ENCODE data around the gene RAP1GDS1. TPM values are rescaled to one million over a fixed set of nuclear protein-coding genes. Genes with fewer than 3 reads are reported as not detected.

Gene RAP1GDS1
- total and polyA plus RNA-seq, 2 of the 13 experiments (the other 11 are each of a cell fraction or from before 2014, with no cell fraction given), result 19.3 to 42.5 TPM

DNA sequence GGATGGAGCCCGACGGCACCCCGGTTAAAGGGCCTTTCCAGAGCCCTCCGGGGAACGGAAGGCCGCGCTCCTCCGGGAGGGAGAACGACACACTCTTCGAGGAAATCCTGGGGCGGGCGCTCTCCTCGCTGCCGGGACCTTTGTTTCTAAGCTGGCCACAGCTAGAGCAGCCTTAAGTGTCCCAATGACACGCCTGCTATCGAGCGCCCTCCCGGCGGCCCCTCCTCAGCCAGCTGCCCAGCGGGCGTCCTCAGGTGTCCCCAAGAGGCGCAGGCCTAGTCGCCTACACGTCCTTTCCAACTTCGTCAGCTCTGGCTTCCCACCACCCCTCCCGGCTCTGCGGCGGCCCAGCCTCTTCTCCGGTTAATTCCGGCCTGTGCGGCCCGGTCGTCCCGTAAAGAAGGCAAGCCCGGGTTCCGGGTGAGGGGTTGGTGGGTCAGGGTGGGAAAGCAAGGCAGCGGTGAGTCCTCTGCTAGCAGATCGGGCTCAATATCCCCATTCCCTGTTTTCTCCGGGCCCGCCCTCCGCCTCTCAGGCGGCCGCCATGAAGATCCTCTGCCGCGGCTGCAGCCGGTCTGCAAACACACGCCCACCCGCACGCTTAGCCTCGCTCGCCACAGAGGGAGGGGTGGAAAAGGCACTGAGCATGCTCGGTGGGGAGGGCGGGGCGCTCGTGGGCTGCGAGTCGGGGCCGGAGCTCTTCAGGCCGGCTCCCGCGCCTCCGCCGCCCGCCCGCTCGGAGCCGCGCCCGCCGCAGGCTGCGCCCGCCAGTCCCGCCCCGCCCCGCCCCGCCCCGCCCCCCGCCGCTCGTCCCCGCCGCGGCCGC is at the start of gene RAP1GDS1 (continued):
- no peak for TF ChIP-seq ZNF510 (CRISPR knock-in tag; IDR thresholded peaks at IDR 0.05; ENCODE audit: low read depth)
- TF ChIP-seq FOXP1 (IDR thresholded peaks at IDR 0.05), result no peak
- TF ChIP-seq FOXP1 (CRISPR knock-in tag; IDR thresholded peaks at IDR 0.05), result no peak
- TF ChIP-seq ZNF20 (CRISPR knock-in tag; IDR thresholded peaks at IDR 0.05), result peak; percentile 92
- TF ChIP-seq, protein P1, sequence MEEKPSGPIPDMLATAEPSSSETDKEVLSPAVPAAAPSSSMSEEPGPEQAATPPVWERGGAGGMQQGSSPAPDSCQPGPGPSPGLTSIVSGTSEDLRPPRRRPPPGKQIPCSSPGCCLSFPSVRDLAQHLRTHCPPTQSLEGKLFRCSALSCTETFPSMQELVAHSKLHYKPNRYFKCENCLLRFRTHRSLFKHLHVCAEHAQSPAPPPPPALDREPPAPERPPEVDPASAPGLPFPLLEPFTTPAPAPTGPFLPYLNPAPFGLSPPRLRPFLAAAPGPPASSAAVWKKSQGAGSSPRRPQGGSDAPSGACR (CRISPR knock-in tag; IDR thresholded peaks at IDR 0.05), result no peak
- no peak for TF ChIP-seq ZNF569 (CRISPR knock-in tag; IDR thresholded peaks at IDR 0.05; ENCODE audit: borderline replicate concordance)
- peak; percentile 59; the same call in 1 of the 2 replicates for TF ChIP-seq BORCS8-MEF2B (CRISPR knock-in tag; IDR thresholded peaks at IDR 0.05)
- peak; percentile 67; the same call in 1 of the 2 replicates for TF ChIP-seq ZSCAN29 (CRISPR knock-in tag; conservative IDR thresholded peaks at IDR 0.05)
- TF ChIP-seq YEATS2 (CRISPR knock-in tag; IDR thresholded peaks at IDR 0.05; ENCODE audit: borderline replicate concordance), result peak; percentile 31; the same call in 1 of the 2 replicates
- TF ChIP-seq SMAD1 (CRISPR knock-in tag; IDR thresholded peaks at IDR 0.05; ENCODE audit: borderline replicate concordance, low read depth), result no peak
- peak; percentile 20 for TF ChIP-seq ZNF263 (CRISPR knock-in tag; IDR thresholded peaks at IDR 0.05)
- TF ChIP-seq PHB2 (IDR thresholded peaks at IDR 0.05; ENCODE audit: partially characterized antibody), result no peak
- TF ChIP-seq PAF1 (CRISPR knock-in tag; IDR thresholded peaks at IDR 0.05), result no peak
- peak; percentile 52; the same call in 1 of the 2 replicates for TF ChIP-seq NRL (CRISPR knock-in tag; IDR thresholded peaks at IDR 0.05; ENCODE audit: borderline replicate concordance)
- TF ChIP-seq KMT2B (CRISPR knock-in tag; IDR thresholded peaks at IDR 0.05), result peak; percentile 77
- TF ChIP-seq ZMYM2 (CRISPR knock-in tag; IDR thresholded peaks at IDR 0.05), result 0 out of 2 replicates have a peak, but pooled peaks have one; percentile 24
- TF ChIP-seq GABPB1 (CRISPR knock-in tag; IDR thresholded peaks at IDR 0.05), result peak; percentile 66; the same call in 1 of the 2 replicates
- TF ChIP-seq STAT6 (CRISPR knock-in tag; IDR thresholded peaks at IDR 0.05; ENCODE audit: borderline replicate concordance), result peak; percentile 23; the same call in 1 of the 2 replicates
- TF ChIP-seq FOXM1 (CRISPR knock-in tag; IDR thresholded peaks at IDR 0.05), result no peak
- peak; percentile 93 for TF ChIP-seq CAMTA2 (CRISPR knock-in tag; IDR thresholded peaks at IDR 0.05; ENCODE audit: borderline replicate concordance)
- TF ChIP-seq ZNF616 (CRISPR knock-in tag; IDR thresholded peaks at IDR 0.05; ENCODE audit: low read depth), result 0 out of 2 replicates have a peak, but pooled peaks have one; percentile 21
- TF ChIP-seq PHF8 (CRISPR knock-in tag; IDR thresholded peaks at IDR 0.05), result peak; percentile 96
- TF ChIP-seq MTA3 (CRISPR knock-in tag; IDR thresholded peaks at IDR 0.05), result no peak
- TF ChIP-seq ZNF792 (CRISPR knock-in tag; IDR thresholded peaks at IDR 0.05), result no peak
- peak; percentile 57 for TF ChIP-seq XRCC5 (optimal IDR thresholded peaks at IDR 0.05; ENCODE audit: low read length)
- no peak; the same call in 1 of the 2 replicates for TF ChIP-seq ZNF234 (CRISPR knock-in tag; conservative IDR thresholded peaks at IDR 0.05)
- no peak for TF ChIP-seq ZNF121 (CRISPR knock-in tag; IDR thresholded peaks at IDR 0.05)
- TF ChIP-seq, protein P2, sequence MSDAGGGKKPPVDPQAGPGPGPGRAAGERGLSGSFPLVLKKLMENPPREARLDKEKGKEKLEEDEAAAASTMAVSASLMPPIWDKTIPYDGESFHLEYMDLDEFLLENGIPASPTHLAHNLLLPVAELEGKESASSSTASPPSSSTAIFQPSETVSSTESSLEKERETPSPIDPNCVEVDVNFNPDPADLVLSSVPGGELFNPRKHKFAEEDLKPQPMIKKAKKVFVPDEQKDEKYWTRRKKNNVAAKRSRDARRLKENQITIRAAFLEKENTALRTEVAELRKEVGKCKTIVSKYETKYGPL (CRISPR knock-in tag; IDR thresholded peaks at IDR 0.05), result peak; percentile 65; the same call in 1 of the 2 replicates
- TF ChIP-seq SRY (CRISPR knock-in tag; IDR thresholded peaks at IDR 0.05), result peak; percentile 70; the same call in 1 of the 2 replicates

Measured in HepG2 (cell line).